Measurements from ENCODE around the gene DYNLT2.

The DYNLT2 gene

GRCh38 chr6:169692516-169692915, 58.9 kb downstream of the DYNLT2 start:
- no peak for DNase-seq

GRCh38 chr6:169691260-169691659, 60.1 kb downstream of the DYNLT2 start:
- no peak for DNase-seq

All from NCI-H1694 (cell line).